Jurkat, Clone E6-1 (cell line): ENCODE data around the gene INKA1. TPM values are rescaled to one million over a fixed set of nuclear protein-coding genes. Genes with fewer than 3 reads are reported as not detected.
A peak's percentile ranks its signal among the peaks of the same experiment; 100 is the strongest.
"Not testable (repeated sequence)": the region's sequence is repeated elsewhere in the genome, so short reads cannot be mapped to it uniquely, and the experiment has no call there.

Source experiments
- DNase-seq: peaks from one replicate; pipeline ENCODE4 v3.0.0-alpha.2; 2011; ENCODE audit warnings: low read depth, low spot score
- H3K4me3 ChIP-seq: 2 replicates; pipeline ENCODE4 v1.5.1; 2011; ENCODE audit warnings: mild to moderate bottlenecking, low read length, control low read depth, moderate library complexity
- polyA plus RNA-seq: library from polyadenylated mRNA; unstranded; fragments of >200 nt; gene quantifications from one replicate; pipeline ENCODE4 v1.2.1, GENCODE V29; 2012; ENCODE audit warnings: missing spikeins; ENCODE audit not compliant: insufficient read length, insufficient read depth

Gene INKA1
- polyA plus RNA-seq: 3.4 TPM

DNA sequence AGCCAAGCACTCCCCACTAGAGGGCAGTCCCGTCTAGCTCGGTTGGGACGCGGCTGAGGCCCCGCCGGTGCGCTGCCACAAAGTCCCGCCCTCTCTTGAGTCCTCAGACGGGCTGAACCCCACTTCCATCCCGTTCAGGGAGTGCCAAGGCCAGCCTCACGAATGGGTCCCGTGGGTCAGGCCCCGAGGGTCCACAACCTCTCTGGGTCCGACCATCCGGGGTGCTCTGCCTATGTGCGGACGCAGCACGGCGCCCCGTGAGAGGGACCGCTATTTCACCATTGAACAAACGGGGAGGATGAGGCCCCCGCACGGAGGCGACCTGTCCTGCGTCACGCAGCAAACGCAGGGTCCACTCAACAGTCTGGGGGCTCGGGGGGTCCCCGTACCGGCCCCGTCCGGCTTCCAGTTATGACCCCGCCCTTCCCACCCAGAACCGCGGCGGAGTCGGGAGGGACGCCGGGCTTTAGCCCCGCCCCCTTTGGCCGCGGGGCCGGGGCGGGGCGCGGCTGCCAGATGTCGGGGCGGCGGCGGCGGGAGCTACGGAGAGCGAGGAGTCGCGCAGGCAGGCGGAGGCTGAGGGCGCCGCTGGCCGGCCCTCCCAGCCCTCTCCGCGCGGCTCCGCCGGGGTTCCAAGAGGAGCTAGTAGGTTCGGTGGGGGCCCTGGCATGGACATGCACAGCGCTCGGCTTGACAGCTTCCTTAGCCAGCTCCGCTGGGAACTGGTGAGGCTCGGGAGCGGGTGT lies at the start of gene INKA1:
Gene INKA1, plus strand, starts transcription at position 543 of the 746 bp plus-strand sequence. Its CDS starts 132 bp downstream, at position 675.
- DNase-seq: peak; percentile 77
- peak within 1 kb of the TSS; percentile 83 for H3K4me3 ChIP-seq

DNA sequence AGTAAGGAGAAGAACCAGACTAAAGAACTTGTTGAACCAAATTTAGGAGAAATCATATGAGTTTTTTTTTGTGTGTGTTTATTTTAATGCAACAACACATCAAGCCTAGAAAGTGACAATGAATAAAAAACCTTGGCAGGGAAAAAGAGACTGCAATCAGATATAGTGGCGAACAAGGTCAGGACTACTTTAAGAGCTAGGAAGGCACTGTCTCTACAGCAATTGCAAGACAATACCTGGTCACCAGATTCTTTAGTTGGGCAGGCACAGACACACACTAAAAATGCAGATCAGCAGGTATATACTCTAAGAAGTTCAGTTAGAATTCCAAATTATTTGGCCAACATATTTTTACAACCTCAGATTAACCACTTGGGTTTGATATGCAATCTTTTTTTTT lies 48.5 kb upstream of the INKA1 start:
- H3K4me3 ChIP-seq: no peak overlapping the region
- no peak for DNase-seq

DNA sequence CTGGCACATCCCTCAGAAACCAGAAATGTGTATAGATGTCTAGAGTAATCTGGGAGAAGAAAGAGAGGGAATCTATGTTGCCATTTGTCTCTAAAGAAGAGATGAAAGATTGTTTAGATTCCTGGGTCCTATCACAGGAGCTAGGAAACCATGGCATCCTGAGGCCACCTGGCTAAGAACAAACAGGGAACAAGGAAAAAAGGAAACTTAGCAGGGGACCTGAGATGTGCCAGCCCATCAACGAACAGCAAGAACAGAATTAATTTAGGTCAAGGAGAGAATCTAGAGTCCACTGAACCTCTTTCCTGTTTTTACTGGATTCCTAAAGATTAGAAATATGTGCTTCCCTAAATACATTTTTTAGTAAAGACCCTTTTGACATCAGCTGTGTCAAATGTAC lies 47.0 kb upstream of the INKA1 start:
- H3K4me3 ChIP-seq: no peak overlapping the region
- DNase-seq: no peak

DNA sequence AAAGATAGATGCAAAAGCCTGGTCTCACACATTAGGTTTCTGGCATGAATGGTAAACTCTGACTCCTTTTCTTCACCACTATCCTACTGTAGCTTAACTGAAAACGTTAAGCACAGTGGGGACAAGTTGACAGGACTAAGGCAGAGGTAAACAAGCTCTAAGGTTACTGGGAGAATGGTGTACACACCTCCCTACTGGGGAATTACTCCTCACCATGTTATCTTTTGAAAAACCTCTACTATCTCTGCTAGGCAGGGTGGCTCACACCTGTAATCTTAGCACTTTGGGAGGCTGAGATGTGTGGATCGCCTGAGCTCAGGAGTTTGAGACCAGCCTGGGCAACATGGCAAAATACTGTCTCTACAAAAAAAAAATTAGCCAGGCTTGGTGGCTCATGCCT lies 45.9 kb upstream of the INKA1 start:
- DNase-seq: no peak
- no peak overlapping the region for H3K4me3 ChIP-seq

DNA sequence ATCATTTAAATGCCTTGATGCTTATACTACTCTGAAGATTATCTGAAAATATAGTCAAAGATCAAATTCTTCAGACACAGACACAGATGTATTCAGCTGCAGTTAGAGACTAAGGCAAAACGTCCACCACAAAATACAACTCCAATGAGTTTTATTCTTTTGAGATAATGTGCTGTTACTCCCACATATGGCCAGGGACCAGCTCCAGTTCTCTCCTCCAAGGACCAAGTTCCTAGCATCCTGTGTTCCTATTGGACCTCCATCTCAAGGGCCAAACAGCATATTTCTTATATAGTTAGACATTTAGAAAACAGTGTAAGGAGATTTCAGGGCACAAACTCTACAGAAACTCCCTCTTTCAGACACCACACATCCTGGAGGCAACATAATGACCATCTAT lies 43.8 kb upstream of the INKA1 start:
- DNase-seq: no peak
- no peak overlapping the region for H3K4me3 ChIP-seq

DNA sequence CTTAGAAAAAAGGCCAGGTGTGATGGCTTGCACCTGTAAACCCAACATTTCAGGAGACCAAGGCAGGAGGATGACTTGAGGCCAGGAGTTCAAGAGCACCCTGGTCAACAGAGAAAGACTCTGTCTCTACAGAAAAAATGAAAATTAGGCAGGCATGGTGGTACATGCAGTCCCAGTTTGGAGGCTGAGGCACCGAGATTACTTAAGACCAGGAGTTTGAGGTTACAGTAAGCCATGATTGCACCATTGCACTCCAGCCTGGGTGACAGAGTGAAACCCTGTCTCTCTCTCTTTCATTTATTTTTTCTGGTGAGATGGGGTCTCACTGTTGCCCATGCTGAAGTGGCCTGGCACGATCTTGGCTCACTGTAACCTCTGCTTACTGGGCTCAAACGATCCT lies 41.4 kb upstream of the INKA1 start:
- no peak overlapping the region for H3K4me3 ChIP-seq
- no peak for DNase-seq

DNA sequence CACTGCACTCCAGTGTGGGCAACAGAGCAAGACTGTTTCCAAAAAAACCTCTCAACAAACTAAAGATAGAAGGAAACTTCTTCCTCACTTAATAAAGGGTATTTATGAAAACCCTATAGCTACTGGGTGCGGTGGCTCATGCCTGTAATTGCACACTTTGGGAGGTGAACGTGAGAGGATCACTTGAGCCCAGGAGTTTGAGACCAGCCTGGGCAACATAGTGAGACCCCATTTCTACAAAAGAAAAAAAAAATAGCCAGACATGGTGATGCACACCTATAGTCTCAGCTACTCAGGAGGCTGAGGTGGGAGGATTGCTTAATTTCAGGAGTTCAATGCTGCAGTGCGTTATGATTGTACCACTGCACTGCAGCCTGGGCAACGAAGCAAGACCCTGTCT lies 39.1 kb upstream of the INKA1 start:
- DNase-seq: no peak
- no peak overlapping the region for H3K4me3 ChIP-seq

DNA sequence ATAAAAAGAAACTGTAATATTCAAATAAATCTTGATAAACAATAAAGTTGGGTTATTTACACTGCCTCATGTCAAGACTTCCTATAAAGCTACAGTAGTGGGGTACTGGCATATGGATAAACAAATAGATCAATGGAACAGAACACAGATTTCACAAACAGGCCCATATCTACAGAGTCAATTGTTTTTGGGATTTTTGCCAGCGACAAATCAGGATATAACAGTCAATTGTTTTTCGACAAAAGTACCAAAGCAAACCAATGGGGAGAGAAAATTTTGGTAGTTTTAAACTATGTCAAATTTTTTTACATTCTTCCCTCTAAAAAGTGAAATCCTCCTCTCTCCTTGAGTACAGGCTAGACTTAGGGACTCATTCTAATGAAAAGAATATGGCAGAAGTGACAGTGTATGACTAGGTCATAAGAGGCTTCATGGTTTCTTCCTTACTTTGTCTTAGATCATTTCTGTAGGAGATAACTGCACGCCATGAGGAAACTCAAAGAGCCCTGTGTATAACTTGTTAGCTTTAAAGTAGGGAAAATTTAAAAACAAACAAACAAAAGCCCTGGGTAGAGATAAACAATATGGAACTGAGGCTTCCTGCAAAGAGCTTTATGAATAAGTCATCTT lies 33.7 kb upstream of the INKA1 start:
- H3K4me3 ChIP-seq: no peak overlapping the region
- no peak for DNase-seq

DNA sequence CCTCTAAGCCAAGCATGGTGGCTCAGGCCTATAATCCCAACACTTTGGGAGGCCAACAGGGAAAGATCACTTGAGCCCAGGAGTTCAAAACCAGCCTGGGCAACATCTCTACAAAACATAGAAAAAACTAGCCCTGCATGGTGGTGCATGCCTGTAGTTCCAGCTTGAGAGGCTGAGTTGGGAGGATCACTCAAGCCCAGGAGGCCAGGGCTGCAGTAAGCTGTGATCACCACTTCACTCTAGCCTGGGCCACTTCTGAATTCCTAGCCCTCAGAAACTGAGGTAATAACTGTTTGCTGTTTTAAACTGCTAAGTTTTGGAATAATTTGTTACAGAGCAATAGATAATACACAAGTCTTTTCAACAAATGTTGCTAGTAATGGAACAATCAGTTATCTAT lies 33.1 kb upstream of the INKA1 start:
- no peak for DNase-seq
- H3K4me3 ChIP-seq: no peak overlapping the region

DNA sequence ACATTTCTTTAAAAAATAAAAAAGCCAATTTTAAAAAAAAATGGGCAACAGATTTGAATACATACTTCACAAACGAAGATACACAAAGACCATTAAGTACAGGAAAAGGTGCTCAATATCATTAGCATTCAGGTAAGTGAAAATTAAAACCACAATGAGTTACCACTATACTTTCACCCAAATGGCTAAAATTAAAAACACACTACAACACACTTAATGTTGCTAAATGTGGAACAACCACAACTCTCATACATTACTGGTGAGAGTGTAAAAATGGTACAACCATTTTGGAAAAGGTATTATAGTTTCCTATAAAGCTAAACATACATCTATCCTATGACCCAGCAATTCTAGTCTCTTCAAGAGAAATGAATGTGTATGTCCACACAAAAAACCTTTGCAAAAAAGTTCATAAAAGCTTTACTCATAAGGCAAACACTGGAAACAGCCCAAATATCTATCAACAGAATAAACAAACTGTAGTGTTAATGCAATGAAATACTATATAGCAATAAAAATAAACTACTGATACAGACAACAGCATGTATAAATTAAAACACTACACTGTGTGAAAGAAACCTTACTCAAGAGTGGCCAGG lies 31.6 kb upstream of the INKA1 start:
- DNase-seq: no peak
- H3K4me3 ChIP-seq: no peak overlapping the region

DNA sequence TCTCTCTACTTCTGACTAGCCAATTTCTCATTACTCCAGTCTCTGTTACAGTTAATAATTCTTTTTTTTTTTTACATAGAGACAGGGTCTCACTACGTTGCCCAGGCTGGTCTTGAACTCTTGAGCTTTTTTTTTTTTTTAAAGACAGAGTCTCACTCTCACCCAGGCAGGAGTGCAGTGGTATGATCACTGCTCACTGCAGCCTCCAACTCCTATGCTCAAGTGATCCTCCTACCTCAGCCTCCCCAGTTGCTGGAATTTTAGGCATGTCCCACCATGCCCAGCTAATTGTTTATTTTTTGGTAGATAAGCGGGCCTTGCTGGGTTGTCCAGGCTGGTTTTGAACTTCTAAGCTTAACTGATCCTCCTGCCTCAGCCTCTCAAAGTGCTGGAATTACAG lies 30.4 kb upstream of the INKA1 start:
- DNase-seq: no peak
- no peak overlapping the region for H3K4me3 ChIP-seq

DNA sequence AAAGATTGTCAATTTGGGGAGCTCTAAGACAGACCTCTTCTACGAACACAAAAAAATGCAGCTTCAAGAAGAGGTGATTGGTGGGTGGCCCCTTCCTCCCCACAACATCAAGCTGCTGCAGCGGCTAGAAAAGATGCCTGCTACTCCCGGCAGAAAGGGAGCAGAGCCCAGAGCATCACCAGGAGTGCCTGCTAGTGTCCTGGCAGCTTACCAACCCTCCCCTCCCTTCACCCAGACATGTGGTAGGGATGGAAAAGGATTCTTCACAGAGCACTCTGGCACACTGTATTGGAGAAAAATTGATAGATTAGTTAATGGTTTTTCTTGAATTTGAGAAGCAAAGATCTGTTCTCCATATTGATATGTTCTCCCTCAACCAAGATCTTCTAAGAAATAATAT lies 27.5 kb upstream of the INKA1 start:
- H3K4me3 ChIP-seq: no peak overlapping the region
- no peak for DNase-seq

DNA sequence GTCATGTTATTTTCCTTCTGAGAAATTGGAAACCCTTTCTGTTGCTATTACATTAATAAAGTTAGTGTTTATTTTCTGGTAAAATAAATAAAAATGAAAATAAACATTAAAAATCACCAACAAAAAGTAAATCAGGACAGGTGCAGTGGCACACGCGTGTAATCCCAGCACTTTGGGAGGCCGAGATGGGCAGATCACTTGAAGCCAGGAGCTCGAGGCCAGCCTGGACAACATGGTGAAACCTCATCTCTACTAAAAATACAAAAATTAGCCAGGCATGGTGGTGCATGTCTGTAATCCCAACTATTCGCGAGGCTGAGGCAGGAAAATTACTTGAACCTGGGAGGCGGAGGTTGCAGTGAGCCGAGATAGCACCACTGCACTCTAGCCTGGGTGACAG lies 27.0 kb upstream of the INKA1 start:
- DNase-seq, H3K4me3 ChIP-seq: not testable (repeated sequence)

DNA sequence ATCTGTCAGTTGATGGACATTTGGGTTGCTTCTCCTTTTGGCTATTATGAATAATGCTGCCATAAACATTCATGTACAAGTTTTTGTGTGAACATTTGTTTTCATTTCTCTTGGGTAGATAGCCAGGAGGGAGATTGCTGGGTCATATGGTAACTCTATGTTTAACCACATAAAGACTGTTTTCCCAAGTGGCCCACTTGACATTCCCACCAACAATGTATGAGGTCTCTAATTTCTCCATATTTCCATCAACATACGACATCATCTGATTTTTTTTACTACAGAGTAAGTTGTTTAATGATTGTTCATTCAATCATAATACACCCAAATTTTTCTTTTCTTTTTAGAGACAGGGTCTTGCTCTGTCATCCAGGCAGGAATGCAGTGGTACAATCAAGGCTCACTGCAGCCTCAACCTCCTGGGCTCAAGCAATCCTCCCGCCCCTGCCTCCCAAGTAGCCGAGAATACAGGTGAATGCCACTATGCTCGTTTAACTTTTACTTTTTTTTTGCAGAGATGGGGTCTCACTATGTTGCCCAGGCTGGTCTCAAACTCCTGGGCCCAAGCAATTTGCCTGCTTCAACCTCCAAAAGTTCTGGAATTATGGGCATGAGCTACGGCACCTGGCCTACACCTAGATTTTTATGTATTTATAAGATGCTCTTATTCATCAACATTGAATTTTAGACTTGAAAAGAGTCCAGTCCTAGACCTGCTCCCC lies 23.5 kb upstream of the INKA1 start:
- no peak overlapping the region for H3K4me3 ChIP-seq
- no peak for DNase-seq

DNA sequence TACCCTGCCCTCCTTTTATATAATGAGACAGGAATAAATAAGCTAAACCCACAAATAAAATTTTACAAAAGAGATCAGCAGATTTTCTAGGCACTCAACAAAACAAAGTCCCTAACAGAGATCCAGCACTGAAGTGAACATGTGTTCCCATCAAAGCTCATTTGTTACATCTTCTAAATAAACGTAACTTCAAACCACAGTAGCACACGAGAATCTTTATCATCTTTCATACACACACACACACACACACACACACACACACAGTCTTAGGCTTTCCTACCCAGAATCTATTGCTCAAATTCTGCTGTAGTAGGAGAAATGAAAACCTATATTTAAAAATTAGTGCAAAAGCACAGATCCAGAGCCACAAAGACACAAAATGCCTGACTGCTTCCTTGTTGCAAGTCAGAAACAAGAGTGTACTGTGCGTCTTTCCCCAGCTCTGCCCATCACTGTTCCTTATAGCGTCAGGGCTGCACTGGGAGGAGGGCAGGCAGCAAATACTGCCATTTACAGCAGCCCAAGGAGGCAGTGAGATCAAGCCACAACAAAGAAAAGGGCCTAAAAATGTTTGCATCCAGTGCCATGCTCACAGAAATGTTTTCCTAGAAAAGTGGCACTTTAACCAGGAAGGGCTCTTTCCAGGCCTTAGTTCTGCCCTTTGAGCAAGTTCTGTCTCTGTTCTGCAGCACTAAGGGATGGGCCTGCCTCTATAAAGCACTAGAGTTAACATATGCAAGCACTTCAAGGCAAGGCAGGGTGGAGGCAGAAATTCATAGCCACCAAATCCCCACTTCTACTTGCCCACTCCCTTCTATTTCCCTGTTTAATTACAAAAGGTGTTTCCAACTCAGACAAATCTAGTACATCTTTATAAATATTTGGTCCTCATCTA lies 22.7 kb upstream of the INKA1 start:
- DNase-seq: no peak
- no peak overlapping the region for H3K4me3 ChIP-seq

DNA sequence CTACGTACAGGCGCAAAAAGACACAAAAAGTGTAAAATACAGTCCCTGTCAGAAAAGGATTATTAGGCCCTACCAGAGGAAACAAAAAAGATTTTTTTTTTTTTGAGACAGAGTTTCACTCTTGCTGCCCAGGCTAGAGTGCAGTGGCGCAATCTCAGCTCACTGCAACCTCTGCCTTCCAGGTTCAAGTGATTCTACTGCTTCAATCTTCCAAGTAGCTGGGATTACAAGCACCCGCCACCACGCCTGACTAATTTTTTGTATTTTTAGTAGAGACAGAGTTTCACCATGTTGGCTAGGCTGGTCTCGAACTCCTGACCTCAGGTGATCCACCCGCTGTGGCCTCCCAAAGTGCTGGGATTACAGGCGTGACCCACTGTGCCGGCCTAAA lies 22.1 kb upstream of the INKA1 start:
- not testable (repeated sequence) for DNase-seq, H3K4me3 ChIP-seq

DNA sequence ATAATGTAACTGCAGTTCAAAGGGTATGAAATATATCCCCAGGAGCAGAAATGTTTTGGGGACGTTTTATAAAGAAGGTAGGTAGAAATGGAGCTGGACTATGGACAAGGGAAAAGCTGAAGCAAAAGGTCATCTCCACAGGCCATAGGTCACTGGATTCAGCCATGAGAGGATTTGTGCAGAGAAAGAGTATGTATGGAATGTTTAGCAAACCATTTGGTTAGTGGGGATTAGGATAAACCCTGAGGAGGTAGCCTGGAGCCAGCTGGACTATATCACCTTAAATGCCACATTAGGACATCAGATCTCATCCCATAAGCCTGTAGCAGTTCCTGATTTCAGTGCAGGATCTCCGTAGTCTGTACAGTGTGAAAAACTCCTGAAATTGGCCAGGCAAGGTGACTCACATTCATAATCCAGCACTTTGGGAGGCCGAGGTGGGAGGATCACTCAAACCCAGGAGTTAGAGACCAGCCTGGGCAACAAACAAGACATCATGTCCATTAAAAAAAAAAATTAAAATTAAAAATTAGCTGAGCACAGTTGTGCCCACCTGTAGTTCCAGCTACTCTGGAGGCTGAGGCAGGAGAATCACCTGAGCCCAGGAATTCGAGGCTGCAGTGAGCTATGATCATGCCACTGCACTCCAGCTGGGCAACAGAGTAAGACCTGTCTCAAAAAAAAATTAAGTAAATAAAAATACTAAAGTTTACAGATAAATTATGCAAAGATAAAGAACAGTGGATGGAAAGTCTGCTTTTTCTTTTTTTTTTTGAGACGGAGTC lies 21.5 kb upstream of the INKA1 start:
- DNase-seq: no peak
- H3K4me3 ChIP-seq: no peak overlapping the region

DNA sequence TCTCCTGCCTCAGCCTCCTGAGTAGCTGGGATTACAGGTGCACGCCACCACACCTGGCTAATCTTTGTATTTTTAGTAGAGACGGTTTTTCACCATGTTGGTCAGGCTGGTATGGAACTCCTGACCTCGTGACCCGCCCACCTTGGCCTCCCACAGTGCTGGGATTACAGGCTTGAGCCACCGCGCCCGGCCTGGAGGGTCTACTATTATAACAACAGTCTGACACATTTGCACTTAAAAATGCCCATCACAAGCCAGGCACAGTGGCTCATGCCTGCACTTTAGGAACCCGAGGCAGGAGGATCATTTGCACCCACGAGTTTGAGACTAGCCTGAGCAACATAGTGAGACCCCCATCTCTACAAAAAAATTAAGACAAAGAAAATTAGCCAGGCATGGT lies 20.8 kb upstream of the INKA1 start:
- not testable (repeated sequence) for DNase-seq

More for the DNA sequence above, 20.8 kb upstream of the INKA1 start:
- H3K4me3 ChIP-seq: not testable (repeated sequence)
